H1 (cell line): ENCODE results near the gene NBAS. TPM values are rescaled to one million over a fixed set of nuclear protein-coding genes. Genes with fewer than 3 reads are reported as not detected.

Source experiments
- CBX5 ChIP-seq: fragments of 300-800, 300-1000 bp; sonication (generic); IDR thresholded peaks from 2 replicates; pipeline ENCODE4 v1.7.1; 2016; ENCODE audit warnings: antibody characterized with exemption, low read length, low read depth
- CHD2 ChIP-seq: IDR thresholded peaks from 2 replicates; pipeline ENCODE4 v1.6.1; 2012; ENCODE audit warnings: low read length, improper control_type of control experiment
- JUN ChIP-seq: IDR thresholded peaks from 2 replicates; pipeline ENCODE4 v1.6.1; 2011; ENCODE audit warnings: low read depth, mild to moderate bottlenecking, improper control_type of control experiment, low read length
- MAFK ChIP-seq: IDR thresholded peaks from 2 replicates; pipeline ENCODE4 v1.6.1; 2012; ENCODE audit warnings: low read depth, mild to moderate bottlenecking, improper control_type of control experiment, low read length
- RBBP5 ChIP-seq: IDR thresholded peaks from 2 replicates; pipeline ENCODE4 v1.7.1; 2012; ENCODE audit warnings: low read depth, mild to moderate bottlenecking, inconsistent platforms, low read length, moderate library complexity, borderline replicate concordance
- SP4 ChIP-seq: IDR thresholded peaks from 2 replicates; pipeline ENCODE4 v1.6.1; 2012; ENCODE audit warnings: low read length, inconsistent platforms
- polyA plus RNA-seq, 7 experiments: library from polyadenylated mRNA; depleted of rRNA in 3 of 7; stranded (reverse) in 5 of 7; unstranded in 2 of 7; fragments of >200 nt in 5 of 7; fragments of 200-250 nt in 2 of 7; gene quantifications; 1 replicate in 5 of 7; 2 replicates in 1 of 7; 4 replicates in 1 of 7; pipeline versions ENCODE4 v1.2.1 to v1.2.3, GENCODE V29; 2011 to 2013; ENCODE audit warnings: missing spikeins in 2 of 7, mixed read lengths in 2 of 7
- total RNA-seq: library from RNA; stranded (reverse); fragmentation: NEBNext Ultra II Directional; extraction: Animal tissue kit (Norgen Biotek cat#: 25700); gene quantifications from 2 replicates; pipeline ENCODE4 v1.2.1, GENCODE V29; 2021

NBAS gene
- total and polyA plus RNA-seq, 2 of the 8 experiments (the other 6 are each of a cell fraction or from before 2014, with no cell fraction given) = 19.6 to 34.8 TPM

DNA sequence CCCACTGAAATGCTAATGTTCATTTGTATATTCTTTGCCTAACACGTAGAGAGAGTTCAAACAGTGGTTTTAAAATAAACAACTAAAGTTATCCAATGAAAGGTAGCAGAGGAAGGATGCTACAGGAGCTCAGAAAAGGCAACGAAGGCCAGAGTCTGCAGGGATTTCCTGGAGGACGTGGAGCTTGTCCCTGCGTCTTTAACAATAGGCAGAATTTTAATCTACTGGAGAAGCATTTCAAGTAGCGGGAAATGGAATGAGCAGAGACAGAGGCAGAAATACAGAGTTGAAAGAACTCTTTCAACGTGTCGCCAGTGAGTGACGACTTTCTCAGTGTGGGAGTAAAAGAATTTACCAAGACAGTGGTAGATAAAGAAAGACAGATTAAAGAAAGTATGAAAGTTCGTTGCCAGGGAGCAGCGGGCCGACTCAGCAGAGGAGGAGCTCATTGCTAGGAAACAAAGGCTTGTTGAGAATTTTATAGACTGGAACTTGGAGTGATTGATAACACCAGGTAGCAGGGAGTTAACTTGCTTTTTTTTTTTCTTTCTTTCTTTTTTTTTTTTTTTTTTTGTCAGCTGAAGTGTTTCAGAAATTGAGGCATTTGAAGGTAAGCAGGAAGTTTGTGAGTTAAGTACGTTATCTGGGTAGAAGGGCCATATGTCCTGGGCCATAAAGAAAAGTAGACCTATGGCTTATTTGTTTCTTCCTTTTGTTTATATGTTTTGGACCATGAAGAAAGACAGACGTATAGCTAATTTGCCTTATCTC, 625 bp upstream of the NBAS start (continued):
- no peak for TF ChIP-seq RBBP5
- no peak for TF ChIP-seq SP4
- TF ChIP-seq CHD2 = no peak
- TF ChIP-seq MAFK = no peak
- TF ChIP-seq JUN = no peak
- no peak for TF ChIP-seq CBX5
- TF ChIP-seq, all 59 proteins: peak for 0
